GM13976 (cell line): ENCODE measurements around the gene ENTHD1.

Experiments used
- DNase-seq: peaks from one replicate; pipeline ENCODE4 v3.0.0; 2012; ENCODE audit warnings: low spot score
- in situ Hi-C: fragments of 300-500 bp; cut with MboI; formaldehyde crosslinking; loops from one replicate; pipeline ENCODE4 v1.12.0; 2022; ENCODE audit warnings: low sequenced_read_pairs, mixed read lengths, inconsistent platforms; ENCODE audit not compliant: unreplicated experiment
- TF ChIP-seq, protein P1 (sequence below): IDR thresholded peaks from 2 replicates; pipeline ENCODE4 v1.5.1; 2012; ENCODE audit warnings: borderline replicate concordance, mild to moderate bottlenecking; ENCODE audit not compliant: insufficient read depth; ENCODE audit errors: extremely low read depth, missing control alignments, control extremely low read depth

The ENTHD1 gene

DNA sequence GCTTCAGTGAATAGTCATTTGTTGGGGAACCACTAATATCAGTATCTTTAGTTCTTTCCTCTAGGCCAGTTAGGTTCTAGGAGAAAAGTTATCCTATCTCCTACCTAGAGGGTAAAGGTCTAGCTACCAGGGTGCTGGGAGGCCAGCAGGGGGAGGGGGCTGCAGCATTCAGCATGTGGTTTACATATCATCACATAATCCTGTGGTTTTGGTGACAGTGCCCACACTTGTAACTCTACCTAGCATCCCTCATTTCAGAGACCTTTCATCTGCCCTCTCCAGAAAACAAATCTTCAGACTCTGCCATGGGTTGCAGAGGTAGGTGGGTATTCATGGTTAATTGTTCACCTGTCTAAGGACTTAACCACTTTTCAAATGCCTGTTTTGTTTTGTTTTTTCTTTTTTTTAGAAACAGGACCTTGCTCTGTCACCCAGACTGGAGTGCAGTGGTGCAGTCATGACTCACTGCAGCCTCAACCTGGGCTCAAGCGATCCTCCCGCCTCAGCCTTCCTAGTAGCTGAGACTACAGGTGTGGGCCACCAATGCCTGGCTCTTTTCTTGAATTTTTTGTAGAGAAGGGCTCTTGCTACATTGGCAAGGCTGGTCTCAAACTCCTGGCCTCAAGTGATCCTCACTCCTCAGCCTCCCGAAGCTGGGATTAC lies 146.8 kb downstream of the ENTHD1 start:
- TF ChIP-seq, protein P1, sequence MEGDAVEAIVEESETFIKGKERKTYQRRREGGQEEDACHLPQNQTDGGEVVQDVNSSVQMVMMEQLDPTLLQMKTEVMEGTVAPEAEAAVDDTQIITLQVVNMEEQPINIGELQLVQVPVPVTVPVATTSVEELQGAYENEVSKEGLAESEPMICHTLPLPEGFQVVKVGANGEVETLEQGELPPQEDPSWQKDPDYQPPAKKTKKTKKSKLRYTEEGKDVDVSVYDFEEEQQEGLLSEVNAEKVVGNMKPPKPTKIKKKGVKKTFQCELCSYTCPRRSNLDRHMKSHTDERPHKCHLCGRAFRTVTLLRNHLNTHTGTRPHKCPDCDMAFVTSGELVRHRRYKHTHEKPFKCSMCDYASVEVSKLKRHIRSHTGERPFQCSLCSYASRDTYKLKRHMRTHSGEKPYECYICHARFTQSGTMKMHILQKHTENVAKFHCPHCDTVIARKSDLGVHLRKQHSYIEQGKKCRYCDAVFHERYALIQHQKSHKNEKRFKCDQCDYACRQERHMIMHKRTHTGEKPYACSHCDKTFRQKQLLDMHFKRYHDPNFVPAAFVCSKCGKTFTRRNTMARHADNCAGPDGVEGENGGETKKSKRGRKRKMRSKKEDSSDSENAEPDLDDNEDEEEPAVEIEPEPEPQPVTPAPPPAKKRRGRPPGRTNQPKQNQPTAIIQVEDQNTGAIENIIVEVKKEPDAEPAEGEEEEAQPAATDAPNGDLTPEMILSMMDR = no peak
- in situ Hi-C loops = no loop called here
- DNase-seq = no peak

DNA sequence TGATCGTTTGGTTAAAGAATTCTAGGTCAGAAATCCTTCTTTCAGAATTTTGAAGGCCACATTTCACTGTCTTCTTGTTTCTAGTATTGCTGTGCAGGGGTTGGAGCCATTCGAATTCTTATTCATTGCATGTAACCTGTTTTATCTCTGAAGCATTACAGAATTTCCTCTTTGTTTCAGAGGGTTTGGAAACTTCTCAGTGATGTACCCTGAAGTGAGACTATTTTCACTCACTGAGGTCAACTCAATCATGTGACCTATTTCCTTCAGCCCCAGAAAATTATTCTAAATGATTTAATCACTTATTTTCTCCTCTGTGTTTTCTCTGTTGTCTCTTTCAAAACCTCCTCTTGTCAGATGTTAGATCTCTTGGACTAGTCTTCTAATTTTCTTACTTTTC lies 147.8 kb downstream of the ENTHD1 start:
- DNase-seq = peak; percentile 55
- TF ChIP-seq, protein P1 = no peak
- in situ Hi-C loops = no loop called here

DNA sequence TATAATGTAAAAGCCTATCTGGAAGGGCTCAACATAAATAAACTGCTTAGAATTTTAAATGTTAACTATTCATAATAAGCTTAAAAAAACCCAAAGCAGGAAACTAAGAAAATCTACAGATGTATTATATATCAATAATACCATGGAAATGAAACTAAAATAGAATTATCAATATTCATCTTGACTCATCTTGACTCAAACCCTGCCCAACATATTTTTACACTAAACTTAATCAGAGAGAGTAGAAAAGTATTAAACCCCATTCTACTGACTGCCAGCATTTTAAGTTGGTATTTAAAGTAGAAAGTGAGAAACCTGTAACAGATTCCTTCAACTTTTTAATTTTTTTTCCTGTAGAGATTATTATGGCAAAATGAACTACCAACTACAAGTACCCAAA lies 149.2 kb downstream of the ENTHD1 start:
- TF ChIP-seq, protein P1 = no peak
- no peak for DNase-seq
- in situ Hi-C loops = no loop called here

DNA sequence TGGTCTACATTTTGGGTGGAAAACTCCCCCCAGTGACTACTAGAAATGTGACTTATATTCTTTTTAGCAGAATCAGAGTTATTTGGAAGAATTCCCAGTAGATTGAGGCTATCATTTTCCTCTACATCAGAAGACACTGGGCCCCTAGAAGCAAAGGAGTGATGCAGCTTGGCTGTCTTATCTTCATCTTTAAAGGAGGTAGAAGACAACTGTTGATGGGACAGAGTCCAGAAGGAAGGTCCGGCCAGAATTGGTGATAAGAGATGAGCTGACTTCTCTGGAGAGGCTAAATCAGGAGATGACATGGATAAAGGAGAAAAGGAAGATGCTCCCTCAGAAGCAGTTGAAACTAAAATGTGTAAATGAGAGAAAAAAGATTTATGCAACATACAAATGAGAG lies 149.6 kb downstream of the ENTHD1 start:
- in situ Hi-C loops = no loop called here
- TF ChIP-seq, protein P1 = no peak
- DNase-seq = no peak

DNA sequence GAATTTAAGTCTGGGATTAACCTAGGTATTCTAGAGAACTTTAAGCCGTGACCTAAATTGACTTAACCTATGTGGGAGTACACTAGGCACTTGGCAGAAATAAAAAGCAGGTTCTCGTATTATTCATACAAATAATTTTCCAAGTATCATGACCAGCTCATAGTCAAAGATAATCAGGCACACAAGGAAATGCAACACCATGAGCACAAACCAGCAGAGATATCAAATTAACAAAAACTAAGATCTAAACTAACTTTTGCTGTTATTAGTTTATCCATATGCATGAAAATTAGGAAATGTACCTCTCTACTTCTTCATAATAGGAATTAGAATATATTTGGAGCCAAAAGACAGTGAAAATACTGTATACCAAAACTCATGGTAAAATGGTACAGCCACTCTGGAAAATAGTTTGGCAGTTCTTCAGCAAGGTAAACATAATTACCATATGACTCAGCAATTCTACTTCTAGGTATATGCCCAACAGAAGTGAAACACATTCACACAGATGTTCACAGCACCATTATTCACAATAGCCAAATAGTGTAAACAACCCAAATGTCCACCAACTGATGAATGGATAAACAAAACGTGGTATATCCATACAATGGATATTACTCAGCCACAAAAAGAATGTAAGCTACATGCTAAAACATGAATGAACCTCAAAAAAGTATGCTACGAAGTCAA lies 154.1 kb downstream of the ENTHD1 start:
- no peak for DNase-seq
- in situ Hi-C loops = no loop called here

DNA sequence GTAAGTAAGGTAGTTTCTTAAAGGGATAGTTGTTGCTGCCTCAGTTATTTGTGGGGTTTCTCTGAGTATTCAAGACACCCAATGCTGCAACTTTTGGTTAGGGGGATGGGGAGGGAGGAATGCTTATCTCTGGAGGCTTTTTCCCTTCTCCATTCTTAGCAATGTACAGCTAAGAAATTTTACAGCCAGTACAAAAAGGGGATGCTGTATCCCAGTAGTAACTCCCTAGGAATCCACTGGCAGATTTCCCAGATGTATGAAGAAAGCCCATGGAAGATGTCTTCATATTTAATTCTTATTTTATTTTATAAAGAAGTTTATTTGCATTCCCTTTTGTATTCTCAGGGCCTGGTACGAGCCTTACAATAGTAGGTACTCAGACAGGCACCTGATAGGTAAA lies 154.8 kb downstream of the ENTHD1 start:
- TF ChIP-seq, protein P1 = no peak
- no peak for DNase-seq
- in situ Hi-C loops = no loop called here

More for the DNA sequence above, 154.1 kb downstream of the ENTHD1 start:
- TF ChIP-seq, protein P1 = no peak

DNA sequence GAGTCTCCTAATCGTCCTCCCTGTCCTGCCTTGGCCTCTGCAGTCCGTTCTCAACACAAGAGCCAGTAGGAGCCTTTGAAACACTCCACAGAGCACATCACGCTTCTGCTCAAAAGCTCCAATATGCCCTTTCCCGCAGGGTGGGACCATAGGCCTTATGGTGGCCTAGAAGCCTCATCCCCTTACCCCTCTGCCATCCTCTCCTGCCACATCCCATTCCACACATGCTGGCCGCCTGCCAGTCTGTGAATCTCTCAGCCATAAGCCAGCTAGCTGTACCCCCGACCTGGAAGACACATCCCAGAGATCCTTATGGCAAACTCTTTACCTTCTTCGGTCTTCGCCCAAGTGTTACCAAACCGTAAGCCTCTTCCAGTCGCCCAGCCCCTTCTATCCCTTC lies 157.8 kb downstream of the ENTHD1 start:
- DNase-seq = no peak
- TF ChIP-seq, protein P1 = no peak
- in situ Hi-C loops = no loop called here
